ENCODE data around the gene TLE6. TPM values are rescaled to one million over a fixed set of nuclear protein-coding genes. Genes with fewer than 3 reads are reported as not detected.

Gene TLE6
- total and polyA plus RNA-seq, 10 of the 15 experiments (the other 5 are each of a cell fraction or from before 2014, with no cell fraction given), result 2.7 to 13.8 (median 6.4) TPM

DNA sequence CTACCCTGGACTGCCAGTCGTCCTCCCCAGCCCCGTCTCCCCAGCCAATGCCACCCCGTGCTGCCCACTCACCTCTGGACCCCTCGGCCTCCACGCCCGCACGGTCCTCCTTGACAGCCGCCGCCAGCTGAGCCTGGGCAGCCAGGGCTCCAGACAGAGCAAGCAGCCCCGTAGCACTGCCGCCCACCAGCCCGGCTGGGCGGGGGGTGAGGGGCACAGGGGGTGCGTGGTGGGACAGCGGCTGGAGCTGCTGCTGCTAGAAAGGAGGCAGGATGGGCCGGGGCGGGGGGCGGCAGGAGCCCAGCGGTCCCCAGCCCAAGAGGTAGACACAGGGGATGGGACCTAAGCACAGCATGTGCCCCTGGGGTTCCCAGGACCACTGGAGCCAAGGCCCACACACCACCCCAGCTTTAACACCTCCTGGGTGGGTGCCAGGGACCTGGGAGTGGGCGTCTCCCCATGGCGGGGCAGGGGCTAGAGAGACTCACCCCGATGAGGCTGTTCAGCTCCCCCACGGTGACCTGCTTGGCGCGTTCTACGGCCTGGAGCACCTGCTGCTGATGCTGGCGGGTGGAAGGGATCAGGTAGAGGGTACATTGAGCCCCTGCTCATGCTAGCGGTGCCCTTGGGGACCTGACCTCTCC, 42.0 kb downstream of the TLE6 start:
- ATAC-seq (no peak), DNase-seq (ENCODE audit: low read depth, low spot score) (no peak), FAIRE-seq (no peak)
- Histone ChIP-seq H3K36me3 (ENCODE audit: control insufficient read depth in 2 of 2, insufficient read depth in 2 of 2, low read length in 1 of 2) (no peaks in the 10 kb centered on the region), H3K9ac (ENCODE audit: control insufficient read depth, insufficient read depth, low read length) (no peak overlapping the region), H3K27ac (ENCODE audit: control insufficient read depth, insufficient read depth) (no peak overlapping the region), H3K27me3 (replicated peaks in 1 of 2; ENCODE audit: control insufficient read depth in 2 of 2, insufficient read depth in 2 of 2, low read length in 1 of 2) (no peaks in the 10 kb centered on the region), H3K9me3 (replicated peaks; ENCODE audit: control insufficient read depth, insufficient read depth, low read length) (no peaks in the 10 kb centered on the region), H4K20me1 (ENCODE audit: control insufficient read depth, insufficient read depth) (no peaks in the 10 kb centered on the region), H3K4me3 (no peak overlapping the region), H3K4me2 (ENCODE audit: control insufficient read depth, insufficient read depth) (no peak overlapping the region), H3K4me1 (ENCODE audit: control insufficient read depth, insufficient read depth, low read length) (no peaks in the 10 kb centered on the region), H2AFZ (ENCODE audit: control insufficient read depth, low read depth, low read length) (no peak overlapping the region), H3K79me2 (ENCODE audit: control insufficient read depth, insufficient read depth, low read length) (no peaks in the 10 kb centered on the region)
- SMC1A ChIA-PET (ENCODE audit: uncharacterized antibody, unreplicated experiment), result no interaction called here
- POLR2A ChIA-PET, result no interaction called here
- no peak for TF ChIP-seq ZNF217 (IDR thresholded peaks at IDR 0.05)
- no peak for TF ChIP-seq IRF5 (IDR thresholded peaks at IDR 0.05; ENCODE audit: borderline replicate concordance)
- no peak for TF ChIP-seq FOXM1 (IDR thresholded peaks at IDR 0.05; ENCODE audit: low read depth, low read length)
- TF ChIP-seq, protein P1, sequence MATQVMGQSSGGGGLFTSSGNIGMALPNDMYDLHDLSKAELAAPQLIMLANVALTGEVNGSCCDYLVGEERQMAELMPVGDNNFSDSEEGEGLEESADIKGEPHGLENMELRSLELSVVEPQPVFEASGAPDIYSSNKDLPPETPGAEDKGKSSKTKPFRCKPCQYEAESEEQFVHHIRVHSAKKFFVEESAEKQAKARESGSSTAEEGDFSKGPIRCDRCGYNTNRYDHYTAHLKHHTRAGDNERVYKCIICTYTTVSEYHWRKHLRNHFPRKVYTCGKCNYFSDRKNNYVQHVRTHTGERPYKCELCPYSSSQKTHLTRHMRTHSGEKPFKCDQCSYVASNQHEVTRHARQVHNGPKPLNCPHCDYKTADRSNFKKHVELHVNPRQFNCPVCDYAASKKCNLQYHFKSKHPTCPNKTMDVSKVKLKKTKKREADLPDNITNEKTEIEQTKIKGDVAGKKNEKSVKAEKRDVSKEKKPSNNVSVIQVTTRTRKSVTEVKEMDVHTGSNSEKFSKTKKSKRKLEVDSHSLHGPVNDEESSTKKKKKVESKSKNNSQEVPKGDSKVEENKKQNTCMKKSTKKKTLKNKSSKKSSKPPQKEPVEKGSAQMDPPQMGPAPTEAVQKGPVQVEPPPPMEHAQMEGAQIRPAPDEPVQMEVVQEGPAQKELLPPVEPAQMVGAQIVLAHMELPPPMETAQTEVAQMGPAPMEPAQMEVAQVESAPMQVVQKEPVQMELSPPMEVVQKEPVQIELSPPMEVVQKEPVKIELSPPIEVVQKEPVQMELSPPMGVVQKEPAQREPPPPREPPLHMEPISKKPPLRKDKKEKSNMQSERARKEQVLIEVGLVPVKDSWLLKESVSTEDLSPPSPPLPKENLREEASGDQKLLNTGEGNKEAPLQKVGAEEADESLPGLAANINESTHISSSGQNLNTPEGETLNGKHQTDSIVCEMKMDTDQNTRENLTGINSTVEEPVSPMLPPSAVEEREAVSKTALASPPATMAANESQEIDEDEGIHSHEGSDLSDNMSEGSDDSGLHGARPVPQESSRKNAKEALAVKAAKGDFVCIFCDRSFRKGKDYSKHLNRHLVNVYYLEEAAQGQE (IDR thresholded peaks at IDR 0.05; ENCODE audit: low read depth, low read length), result no peak
- 61% methylated on average over 27 of the region's 28 CpGs for WGBS (ENCODE audit: insufficient coverage, insufficient replicate concordance, low lambda C conversion rate, missing lambda C conversion rate)
- RAD21 ChIA-PET (ENCODE audit: unreplicated experiment), result no interaction called here
- no TSS peak for BruUV-seq (replicated peaks)
- CTCF ChIA-PET, result no interaction called here
- intact Hi-C loops (cut with micrococcal nuclease; ENCODE audit: unreplicated experiment) (no loop called here), in situ Hi-C loops (cut with MboI) (no loop called here)

Measured in GM12878 (cell line).